Fibroblast of upper back skin (primary cell): ENCODE results near the gene CSTF3.
"Not testable (repeated sequence)": the region's sequence is repeated elsewhere in the genome, so short reads cannot be mapped to it uniquely, and the experiment has no call there.

Source experiments
- DNase-seq: peaks from one replicate; pipeline ENCODE4 v3.0.0-alpha.2; 2013

The CSTF3 gene

GRCh38 chr11:33161120-33162005 lies at the start of gene CSTF3:
CSTF3 (minus strand) TSS chr11:33161480; CDS start chr11:33161325, 155 bp downstream.
- peak; percentile 99 for DNase-seq

GRCh38 chr11:33208150-33208549 lies 46.9 kb upstream of the CSTF3 start:
- DNase-seq, result no peak

GRCh38 chr11:33207408-33207985 lies 46.2 kb upstream of the CSTF3 start:
- peak; percentile 48 for DNase-seq

- peak; percentile 54 for DNase-seq
Measured at GRCh38 chr11:33197915-33198727, 36.8 kb upstream of the CSTF3 start.

- no peak for DNase-seq
Measured at GRCh38 chr11:33195462-33196173, 34.3 kb upstream of the CSTF3 start.

GRCh38 chr11:33194455-33194854 lies 33.2 kb upstream of the CSTF3 start:
- no peak for DNase-seq

GRCh38 chr11:33191467-33191866 lies 30.2 kb upstream of the CSTF3 start:
- no peak for DNase-seq

GRCh38 chr11:33187998-33188722 lies 26.9 kb upstream of the CSTF3 start:
- no peak for DNase-seq

- no peak for DNase-seq
Measured at GRCh38 chr11:33185756-33186155, 24.5 kb upstream of the CSTF3 start.

- no peak for DNase-seq
Measured at GRCh38 chr11:33182246-33182878, 21.1 kb upstream of the CSTF3 start.

- DNase-seq, result peak; percentile 20
Measured at GRCh38 chr11:33179348-33179803, 18.1 kb upstream of the CSTF3 start.

GRCh38 chr11:33178443-33179180 lies 17.3 kb upstream of the CSTF3 start:
- peak; percentile 77 for DNase-seq

- DNase-seq, result no peak
Measured at GRCh38 chr11:33177676-33178336, 16.5 kb upstream of the CSTF3 start.

- not testable (repeated sequence) for DNase-seq
Measured at GRCh38 chr11:33176760-33177159, 15.5 kb upstream of the CSTF3 start.

GRCh38 chr11:33172996-33173395 lies 11.7 kb upstream of the CSTF3 start:
- peak; percentile 38 for DNase-seq

GRCh38 chr11:33172345-33172744 lies 11.1 kb upstream of the CSTF3 start:
- DNase-seq, result no peak

GRCh38 chr11:33171251-33171650 lies 10.0 kb upstream of the CSTF3 start:
- DNase-seq, result no peak

- DNase-seq, result no peak
Measured at GRCh38 chr11:33168709-33169200, 7.5 kb upstream of the CSTF3 start.

GRCh38 chr11:33162831-33163230 lies 1.6 kb upstream of the CSTF3 start:
- DNase-seq, result no peak

GRCh38 chr11:33160587-33160986 lies 693 bp downstream of the CSTF3 start:
- DNase-seq, result no peak
